ENCODE measurements around the gene SEPTIN12.

Gene SEPTIN12

GRCh38 chr16:4787627-4788482 is at the start of gene SEPTIN12:
TSS of gene SEPTIN12 (minus strand) at chr16:4788345. CDS start at chr16:4787645, 700 bp downstream.
- no peak for DNase-seq

GRCh38 chr16:4836727-4837126 is 48.6 kb upstream of the SEPTIN12 start:
- DNase-seq, result no peak

- no peak for DNase-seq
Measured at GRCh38 chr16:4833584-4833983, 45.4 kb upstream of the SEPTIN12 start.

- no peak for DNase-seq
Measured at GRCh38 chr16:4832698-4833343, 44.7 kb upstream of the SEPTIN12 start.

GRCh38 chr16:4831616-4832015 is 43.5 kb upstream of the SEPTIN12 start:
- no peak for DNase-seq

- DNase-seq, result no peak
Measured at GRCh38 chr16:4830408-4830807, 42.3 kb upstream of the SEPTIN12 start.

- no peak for DNase-seq
Measured at GRCh38 chr16:4828567-4829321, 40.6 kb upstream of the SEPTIN12 start.

GRCh38 chr16:4826980-4827379 is 38.8 kb upstream of the SEPTIN12 start:
- no peak for DNase-seq

GRCh38 chr16:4826526-4826925 is 38.4 kb upstream of the SEPTIN12 start:
- no peak for DNase-seq

- DNase-seq, result no peak
Measured at GRCh38 chr16:4825196-4825595, 37.1 kb upstream of the SEPTIN12 start.

- DNase-seq, result no peak
Measured at GRCh38 chr16:4820652-4821051, 32.5 kb upstream of the SEPTIN12 start.

- no peak for DNase-seq
Measured at GRCh38 chr16:4814542-4815173, 26.5 kb upstream of the SEPTIN12 start.

- no peak for DNase-seq
Measured at GRCh38 chr16:4814046-4814445, 25.9 kb upstream of the SEPTIN12 start.

- no peak for DNase-seq
Measured at GRCh38 chr16:4813251-4814003, 25.3 kb upstream of the SEPTIN12 start.

GRCh38 chr16:4811773-4812172 is 23.6 kb upstream of the SEPTIN12 start:
- DNase-seq, result no peak

- no peak for DNase-seq
Measured at GRCh38 chr16:4811242-4811641, 23.1 kb upstream of the SEPTIN12 start.

- DNase-seq, result no peak
Measured at GRCh38 chr16:4806280-4806679, 18.1 kb upstream of the SEPTIN12 start.

- DNase-seq, result no peak
Measured at GRCh38 chr16:4805231-4805630, 17.1 kb upstream of the SEPTIN12 start.

GRCh38 chr16:4803898-4804762 is 16.0 kb upstream of the SEPTIN12 start:
- no peak for DNase-seq

- DNase-seq, result no peak
Measured at GRCh38 chr16:4803401-4803844, 15.3 kb upstream of the SEPTIN12 start.

- DNase-seq, result peak; percentile 65 to 71
Measured at GRCh38 chr16:4802659-4803287, 14.6 kb upstream of the SEPTIN12 start.

Data from Kasumi-1 (cell line).